ENCODE data around the gene DRC7.
"Not testable (repeated sequence)": the region's sequence is repeated elsewhere in the genome, so short reads cannot be mapped to it uniquely, and the experiment has no call there.

The DRC7 gene

DNA sequence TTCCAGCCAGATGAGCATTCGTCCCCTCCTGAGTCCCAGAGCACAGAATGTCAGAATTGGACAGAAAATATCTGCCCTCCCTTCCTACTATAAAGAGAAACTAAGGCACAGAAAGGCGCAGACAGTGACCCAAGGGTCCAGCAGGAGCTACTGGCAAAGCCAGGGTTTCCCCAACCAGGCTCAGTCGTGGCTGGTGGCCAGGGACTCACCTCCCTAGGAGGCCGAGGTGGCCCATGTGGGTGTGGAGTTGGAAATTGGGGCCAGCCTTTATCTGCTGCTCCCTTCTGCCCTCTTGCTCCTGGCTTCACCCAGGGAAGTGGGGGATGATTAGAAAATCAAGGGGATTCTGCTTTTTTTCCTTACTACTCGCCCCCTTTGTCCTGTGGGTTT lies 1.1 kb downstream of the DRC7 start:
- no peak for DNase-seq

GRCh38 chr16:57696240-57696639 lies 1.6 kb downstream of the DRC7 start:
- no peak for DNase-seq

- DNase-seq: no peak
Measured at GRCh38 chr16:57697896-57698537, 3.4 kb downstream of the DRC7 start.

DNA sequence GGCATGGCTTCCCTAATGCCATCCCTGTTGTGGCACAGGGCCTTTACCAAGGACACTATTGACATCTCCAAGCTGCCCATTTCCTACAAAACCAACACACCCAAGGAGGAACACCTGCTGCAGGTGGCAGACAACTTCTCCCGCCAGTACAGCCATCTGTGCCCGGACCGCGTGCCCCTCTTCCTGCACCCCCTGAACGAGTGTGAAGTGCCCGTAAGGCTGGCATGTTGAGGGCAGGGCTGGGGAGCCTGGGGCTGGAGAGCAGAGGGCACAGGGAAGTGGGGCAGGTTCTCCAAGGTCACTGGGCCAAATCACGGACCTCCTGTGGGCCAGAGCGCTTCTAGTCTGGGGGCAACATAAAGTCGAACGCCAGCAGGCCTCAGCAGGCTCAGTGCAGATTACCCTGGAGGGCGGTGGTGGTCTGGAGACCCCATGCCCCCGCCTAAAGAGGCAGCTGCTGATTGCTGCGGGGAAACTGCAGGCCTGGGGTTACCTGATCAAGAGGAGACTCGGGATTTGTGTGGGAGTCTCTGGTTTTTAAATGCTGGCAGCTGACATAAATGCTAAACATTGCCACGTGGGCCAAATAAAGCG lies 4.3 kb downstream of the DRC7 start:
- no peak for DNase-seq

DNA sequence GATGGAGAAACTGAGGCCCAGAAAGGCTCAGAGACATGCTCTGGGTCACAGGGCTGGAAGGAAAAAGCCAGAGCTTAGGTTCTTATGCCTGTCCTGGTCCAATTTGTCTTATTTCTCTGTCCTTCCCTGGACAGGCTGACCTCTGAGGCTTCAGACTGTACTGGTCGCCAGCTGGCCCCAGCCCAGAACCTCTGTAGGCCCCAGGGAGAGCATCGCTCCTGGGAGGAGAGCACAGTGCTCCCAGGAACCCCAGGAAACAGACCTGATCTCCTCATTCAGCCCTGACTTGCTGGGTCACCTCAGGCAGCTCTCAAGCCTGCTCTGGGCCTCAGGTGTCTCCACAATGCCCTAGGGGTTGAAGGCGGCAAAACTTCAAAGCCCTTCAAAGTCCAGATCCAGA lies 4.9 kb downstream of the DRC7 start:
- no peak for DNase-seq

- no peak for DNase-seq
Measured at GRCh38 chr16:57699899-57700298, 5.3 kb downstream of the DRC7 start.

DNA sequence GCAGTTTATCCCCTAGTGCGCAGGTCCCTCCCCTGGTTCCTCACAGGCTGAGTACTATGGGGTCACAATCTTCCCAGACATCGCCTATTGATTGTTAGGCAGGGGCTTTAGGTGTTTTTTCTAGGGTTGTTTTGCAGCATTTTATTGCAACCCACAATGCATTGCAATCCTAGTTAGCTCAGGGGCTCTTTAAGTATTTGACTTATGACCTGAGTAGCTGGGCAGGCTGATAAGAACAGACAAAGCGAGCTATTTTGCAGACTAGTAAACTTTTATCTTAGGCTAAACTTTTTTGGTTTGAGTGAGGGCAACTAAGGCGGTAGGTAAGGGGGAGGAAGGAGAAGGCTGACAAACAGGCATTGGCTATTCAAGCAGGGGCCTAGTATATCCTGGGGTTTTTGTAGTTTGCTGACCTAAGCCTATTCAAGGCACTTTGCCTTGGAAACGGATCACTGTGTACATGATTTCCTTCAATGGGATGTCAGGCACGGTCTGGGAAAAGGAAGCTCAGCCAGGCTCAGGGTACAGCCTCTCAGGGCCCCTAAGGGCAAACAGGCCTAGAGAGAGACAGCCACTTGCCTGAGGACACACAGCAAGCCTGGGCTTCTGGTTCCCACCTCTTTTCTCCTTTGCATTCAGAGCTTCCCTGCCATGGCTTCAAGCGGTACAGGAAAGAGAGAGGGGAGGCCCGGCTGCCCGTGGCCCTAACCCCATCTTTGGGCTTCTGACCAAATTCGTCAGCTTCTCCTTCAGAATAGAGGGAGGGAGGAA lies 6.4 kb downstream of the DRC7 start:
- no peak for DNase-seq

- DNase-seq: no peak
Measured at GRCh38 chr16:57701759-57702371, 7.3 kb downstream of the DRC7 start.

GRCh38 chr16:57703416-57704010 lies 8.9 kb downstream of the DRC7 start:
- no peak for DNase-seq

- DNase-seq: no peak
Measured at GRCh38 chr16:57704011-57704904, 9.7 kb downstream of the DRC7 start.

DNA sequence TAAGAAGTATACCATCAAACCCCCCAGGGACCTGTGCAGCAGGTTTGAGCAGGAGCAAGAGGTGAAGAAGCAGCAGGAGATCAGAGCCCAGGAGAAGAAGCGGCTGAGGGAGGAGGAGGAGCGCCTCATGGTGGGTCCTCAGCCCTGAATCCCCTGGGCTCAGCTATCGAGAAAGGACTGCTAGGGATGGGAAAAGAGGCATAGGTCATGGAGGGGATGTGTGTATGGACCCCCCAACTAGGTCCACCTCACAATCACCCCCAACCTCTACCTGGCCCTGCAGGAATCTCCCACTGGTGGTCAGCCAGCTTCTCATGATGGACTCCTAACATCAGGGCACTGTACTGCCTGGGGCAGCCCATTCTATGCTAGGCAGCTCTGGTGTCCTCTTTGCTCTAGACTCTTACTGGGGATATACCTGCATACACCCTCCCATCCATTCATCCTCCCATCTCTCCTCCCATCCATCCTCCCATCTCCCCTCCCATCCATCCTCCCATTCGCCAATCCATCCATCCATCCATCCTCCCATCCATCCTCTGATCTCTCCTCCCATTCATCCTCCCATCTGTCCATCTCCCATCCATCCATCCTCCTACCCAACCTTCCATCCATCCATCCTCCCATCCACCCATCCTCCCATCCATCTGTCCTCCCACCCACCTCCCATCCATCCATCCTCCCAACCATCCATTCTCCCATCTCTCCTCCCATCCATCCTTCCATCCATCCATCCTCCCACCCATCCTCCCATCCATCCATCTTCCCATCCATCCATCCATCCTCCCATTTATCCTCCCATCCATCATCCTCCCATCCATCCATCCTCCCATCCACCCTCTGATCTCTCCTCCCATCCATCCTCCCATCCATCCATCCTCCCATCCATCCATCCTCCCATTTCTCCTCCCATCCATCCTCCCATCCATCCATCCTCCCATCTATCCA lies 10.6 kb downstream of the DRC7 start:
- no peak for DNase-seq

- DNase-seq: no peak
Measured at GRCh38 chr16:57706717-57707116, 12.1 kb downstream of the DRC7 start.

GRCh38 chr16:57707331-57707730 lies 12.7 kb downstream of the DRC7 start:
- DNase-seq: no peak

DNA sequence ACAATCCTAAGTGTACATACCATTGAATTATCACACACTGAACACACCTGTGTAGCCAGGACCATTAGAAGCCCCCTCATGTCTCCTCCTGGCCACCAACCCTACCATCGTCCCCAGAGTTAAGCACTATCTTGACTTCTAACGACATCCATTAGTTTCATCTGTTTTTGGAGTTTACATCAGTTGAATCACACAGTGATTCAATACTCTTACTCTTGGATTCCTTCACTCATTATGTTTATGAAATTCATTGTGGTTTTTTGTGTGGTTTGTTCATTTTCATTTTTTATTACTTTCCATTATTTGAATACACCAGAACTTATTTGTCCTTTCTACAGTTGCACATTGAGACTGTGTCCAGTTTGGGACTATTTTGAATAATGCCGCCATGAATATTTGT lies 13.6 kb downstream of the DRC7 start:
- DNase-seq: no peak

DNA sequence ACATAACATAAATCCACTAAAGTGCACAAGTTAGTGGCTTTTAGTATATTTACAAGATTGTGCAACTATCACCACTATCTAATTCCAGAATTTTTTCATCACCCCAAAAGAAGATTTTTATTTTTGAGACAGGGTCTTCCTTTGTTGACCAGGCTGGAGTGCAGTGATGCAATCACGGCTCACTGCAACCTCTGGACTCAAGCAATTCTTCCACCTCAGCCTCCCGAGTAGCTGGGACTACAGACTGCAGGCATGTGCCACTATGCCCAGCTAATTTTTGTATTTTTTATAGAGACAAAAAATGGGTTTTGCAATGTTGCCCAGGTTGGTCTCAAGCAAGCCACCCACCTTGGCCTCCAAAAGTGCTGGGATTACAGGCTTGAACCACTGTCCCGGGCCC lies 15.1 kb downstream of the DRC7 start:
- DNase-seq: no peak

- DNase-seq: no peak
Measured at GRCh38 chr16:57711346-57711745, 16.7 kb downstream of the DRC7 start.

GRCh38 chr16:57711993-57712392 lies 17.4 kb downstream of the DRC7 start:
- DNase-seq: no peak

DNA sequence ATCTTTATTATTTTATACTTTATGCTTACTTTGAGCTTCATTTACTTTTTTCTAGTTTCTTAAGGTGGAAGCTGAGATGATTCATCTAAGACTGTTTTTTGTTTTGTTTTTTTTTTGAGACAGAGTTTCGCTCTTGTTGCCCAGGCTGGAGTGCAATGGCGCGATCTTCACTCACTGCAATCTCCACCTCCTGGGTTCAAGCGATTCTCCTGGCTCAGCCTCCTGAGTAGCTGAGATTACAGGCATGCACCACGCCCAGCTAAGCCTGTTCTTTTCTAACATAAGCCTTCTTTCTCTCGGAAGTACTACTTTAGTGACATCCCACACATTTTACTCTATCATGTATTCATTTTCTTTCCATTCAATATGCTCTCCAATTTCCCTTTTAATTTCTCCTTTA lies 18.0 kb downstream of the DRC7 start:
- not testable (repeated sequence) for DNase-seq

- DNase-seq: no peak
Measured at GRCh38 chr16:57713596-57713995, 19.0 kb downstream of the DRC7 start.

DNA sequence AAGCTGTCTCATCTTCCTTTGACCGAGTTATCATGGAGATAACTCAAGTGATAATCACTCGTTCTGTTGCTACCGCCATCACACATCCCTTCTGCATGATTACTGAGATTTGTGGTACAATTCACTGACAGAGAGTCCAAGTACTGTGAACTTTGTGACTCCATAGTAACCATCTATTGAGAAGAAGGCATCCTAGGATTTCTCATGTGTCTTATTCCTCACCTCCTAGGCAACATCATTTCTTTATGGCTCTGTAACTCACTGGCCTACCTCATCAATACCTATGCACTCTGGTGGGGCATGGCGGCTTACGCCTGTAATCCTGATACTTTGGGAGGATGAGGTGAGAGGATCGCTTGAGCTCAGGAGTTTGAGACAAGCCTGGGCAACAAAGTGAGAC lies 19.4 kb downstream of the DRC7 start:
- no peak for DNase-seq

DNA sequence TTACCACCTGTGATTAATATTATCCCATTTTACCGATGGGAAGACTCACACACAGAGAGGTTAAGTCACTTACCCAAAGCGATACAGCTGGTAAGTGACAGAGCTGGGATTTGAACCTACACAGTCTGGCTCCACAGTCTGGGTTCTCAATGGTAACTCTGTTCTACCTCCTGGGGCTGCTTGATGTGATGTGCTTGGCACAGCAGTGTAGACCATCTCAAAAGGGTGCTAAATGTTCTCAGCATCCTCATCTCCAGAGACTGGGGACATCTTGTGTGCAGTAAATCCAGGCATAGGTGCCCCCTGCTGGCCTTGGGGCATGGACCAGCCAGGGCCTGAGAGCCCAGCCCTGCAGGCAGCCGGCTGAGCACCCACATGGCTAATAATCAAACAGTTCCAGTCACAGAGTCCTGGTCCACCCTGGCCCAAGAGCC lies 25.6 kb downstream of the DRC7 start:
- DNase-seq: no peak
